Limb (tissue), 2 donors: ENCODE data around the gene GPR158.

ENCODE experiments used
- DNase-seq, 2 donors: peaks; one replicate each; pipeline ENCODE4 v3.0.0-alpha.2; 2016; ENCODE audit errors: extremely low spot score in 2 of 2

GPR158 gene

DNA sequence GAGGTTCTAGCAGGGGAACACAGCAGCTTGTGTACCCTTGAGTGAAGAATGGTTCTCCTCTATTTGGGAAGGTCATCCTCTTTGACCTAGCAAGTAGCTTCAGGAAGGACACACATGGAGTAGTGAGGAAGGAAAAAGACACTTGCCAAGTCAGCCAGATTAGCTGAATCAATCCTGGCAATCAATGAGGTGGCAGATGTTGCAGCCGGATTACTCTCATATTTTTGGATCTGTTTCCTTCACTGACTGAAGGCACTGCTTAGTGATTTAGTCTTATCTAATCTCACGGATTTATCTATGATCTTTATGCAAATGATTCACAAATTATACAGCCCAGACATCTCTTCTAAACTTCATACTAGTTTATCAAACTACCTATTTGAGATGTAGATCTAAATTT lies 218.8 kb downstream of the GPR158 start:
- DNase-seq: no peak

DNA sequence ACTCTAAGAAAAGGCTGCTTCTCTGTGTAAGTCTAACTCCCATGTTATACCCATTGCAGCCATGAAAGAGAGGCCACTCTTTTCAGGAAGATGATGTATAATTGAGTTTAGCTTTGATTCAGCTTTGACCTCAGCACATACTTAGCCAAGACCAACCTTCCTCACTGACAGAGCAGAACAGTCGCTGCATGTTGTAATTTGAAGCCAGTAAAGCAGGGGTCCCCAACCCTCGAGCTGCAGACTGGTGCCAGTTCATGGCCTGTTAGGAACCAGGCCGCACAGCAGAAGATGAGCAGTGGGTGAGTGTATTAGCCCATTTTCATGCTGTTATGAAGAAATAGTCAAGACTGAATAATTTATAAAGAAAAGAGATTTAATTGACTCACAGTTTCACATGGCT lies 223.9 kb downstream of the GPR158 start:
- no peak for DNase-seq

DNA sequence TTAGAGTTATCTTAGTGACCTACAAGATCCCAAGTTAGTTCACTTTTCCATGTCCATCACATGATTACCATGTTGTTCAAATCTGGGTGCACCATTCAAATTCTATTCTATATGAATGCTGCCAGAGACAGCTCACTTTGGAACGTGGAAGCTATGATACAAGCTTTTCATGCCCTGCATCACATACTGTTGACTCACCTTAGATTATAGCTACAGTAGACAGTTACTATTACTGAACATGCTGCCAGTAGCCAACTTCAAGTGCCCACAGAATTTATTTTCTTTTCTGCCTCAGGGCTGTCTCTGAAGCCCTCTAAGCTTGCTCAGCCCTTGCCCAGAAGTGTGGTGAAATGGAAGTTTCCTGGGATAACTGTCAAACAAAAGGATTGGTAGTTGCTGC lies 231.1 kb downstream of the GPR158 start:
- DNase-seq: no peak

DNA sequence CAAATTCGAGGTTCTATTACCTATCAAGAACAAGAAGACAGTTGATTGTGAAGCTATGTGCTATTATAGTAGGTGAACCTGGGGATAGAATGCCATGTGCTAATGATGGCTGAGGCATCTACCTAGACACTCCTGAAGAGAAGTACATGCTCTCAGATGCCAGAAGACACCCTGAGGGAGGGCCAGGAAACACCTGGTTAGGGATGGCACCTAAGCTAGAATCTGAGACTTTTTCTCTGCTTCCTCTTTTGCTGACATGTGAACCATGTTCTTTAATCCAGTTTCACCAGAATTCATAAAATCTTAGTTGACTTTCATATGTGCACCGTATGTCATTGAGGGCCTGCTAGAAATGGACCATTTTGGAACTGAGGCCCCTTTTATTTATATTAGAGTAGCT lies 242.8 kb downstream of the GPR158 start:
- no peak for DNase-seq

DNA sequence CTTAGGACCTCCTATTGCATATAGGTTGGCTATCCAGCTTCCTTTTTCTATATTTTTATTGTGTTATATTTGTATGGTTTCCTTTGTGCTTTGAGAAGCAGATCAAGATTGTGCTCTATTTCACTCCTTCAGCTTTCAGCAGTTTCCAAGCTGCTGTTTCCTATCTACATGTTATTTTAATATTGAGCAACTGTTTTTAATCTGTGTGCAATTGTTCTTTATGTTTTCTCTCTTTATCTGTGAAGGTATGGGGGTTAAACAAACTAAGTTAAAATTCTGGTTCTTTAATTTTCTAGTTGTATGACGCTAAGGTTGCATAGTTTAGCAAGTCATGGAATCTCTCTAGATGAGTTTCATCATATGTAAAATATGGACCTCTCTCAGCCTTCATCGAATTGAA lies 251.0 kb downstream of the GPR158 start:
- DNase-seq: no peak

DNA sequence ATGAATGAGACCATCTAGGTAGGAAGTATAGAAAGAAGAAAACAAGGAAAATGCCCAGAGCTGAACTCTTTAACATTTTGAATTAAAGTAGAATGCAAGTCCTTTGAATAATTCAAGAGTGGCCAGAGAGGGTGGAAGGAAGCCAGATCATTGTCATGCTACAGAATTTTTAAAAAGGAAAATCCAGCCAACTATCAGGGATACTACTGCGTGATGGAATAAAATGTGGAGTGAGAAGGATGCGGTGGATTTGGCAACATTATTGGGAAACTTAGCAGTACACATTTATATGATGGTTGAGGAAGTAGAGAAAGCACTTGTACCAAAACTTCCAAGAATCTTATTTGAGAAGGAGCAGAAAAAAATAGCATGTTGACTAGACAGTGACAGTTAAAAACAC lies 261.6 kb downstream of the GPR158 start:
- DNase-seq: no peak

DNA sequence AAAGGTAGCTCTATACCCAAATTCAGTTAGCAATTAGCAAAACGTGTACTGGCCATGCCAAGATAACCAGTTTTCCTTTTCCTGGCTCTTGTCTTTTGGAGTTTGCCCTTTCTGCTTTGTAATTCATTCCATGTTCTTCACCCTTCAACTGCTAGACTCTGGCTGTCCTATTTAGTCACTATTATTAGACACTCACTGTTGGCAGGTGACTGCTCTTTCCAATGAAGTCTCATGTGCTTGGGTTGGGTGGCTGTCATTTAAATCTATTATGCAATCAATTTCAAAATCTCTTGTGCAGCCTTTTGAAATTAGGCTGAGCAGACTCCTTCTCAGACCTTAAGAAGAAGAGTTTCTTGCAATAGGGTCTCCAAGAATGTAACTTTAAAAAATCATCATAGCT lies 266.5 kb downstream of the GPR158 start:
- no peak for DNase-seq

DNA sequence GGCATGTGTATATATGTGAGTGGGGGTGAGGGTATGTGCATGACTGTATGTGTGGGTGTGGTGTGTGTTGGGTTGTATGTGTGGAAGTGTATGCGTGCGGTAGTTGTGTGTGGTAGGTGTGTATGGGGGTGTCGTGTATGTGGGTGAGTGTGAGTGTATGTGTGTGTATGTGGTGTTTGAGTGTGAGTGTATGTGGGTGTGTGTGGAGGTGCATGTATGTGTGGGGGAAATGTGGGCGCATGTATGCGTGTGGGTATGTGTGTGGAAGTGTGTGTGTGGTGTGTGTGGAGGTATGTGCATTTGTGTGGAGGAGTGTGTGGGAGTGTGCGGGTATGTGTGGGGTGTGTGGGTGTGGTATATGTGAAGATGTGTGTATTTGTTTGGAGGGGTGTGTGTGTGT lies 269.5 kb downstream of the GPR158 start:
- DNase-seq: no peak

DNA sequence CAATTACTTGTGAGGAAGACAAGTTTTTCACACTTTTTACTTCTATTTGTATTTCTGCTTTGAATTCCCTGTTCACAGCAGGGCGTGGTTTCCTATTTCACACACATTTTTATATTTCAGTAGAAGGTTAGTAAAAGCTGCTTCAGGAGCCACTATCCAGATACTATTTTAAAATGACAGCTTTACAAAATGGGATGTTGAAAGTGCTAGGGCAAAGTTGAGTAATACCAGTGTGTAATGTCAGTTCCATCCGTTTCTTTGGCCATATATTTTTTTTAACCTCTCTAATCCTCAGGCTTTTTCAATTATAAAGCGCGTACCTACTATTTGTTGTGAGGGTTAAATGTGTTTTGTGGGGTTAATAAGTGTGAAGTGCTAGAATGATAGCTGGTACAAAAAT lies 276.6 kb downstream of the GPR158 start:
- DNase-seq: no peak

DNA sequence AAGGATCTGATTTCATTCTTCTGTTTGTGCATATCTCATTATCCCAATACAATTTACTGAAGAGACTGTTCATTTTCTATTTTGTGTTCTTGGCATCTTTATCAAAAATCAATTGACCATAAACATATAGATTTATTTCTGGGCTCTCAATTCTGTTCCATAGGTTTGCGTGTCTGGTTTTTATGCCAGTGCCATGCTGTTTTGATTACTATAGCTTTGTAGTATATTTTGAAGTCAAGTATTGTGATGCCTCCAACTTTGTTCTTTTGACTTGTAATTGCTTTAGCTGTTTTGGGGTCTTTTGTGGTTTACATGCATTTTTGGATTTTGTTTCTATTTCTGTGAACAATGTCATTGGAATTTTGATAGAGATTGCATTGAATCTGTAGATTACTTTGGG lies 278.8 kb downstream of the GPR158 start:
- DNase-seq: no peak

DNA sequence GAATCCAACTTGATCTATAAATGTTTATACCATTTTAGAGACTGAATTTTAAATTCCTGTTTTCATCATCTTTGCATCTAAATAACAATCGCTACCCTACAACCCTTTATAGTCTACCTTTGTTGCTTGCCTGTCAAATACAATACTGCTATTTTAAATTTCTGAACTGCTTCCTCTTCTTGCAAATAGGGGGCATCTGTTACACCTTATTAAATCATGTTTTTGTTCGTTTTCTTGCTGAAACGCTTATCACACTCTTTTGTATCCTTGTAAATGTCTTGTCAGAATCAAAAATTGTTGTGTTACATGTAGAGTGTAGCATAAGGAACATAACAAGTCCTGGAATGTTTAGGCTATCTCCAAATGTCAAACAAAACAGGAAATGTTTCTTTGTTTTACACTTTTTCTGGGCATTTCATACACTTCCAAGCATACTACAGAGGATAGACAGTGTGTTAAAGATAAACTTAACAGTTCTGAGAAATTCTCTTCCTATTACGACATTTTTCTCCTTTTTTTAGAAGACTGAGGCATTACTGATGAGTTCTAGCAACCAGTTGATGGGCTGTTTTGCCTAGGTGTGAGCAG lies 281.3 kb downstream of the GPR158 start:
- DNase-seq: no peak

DNA sequence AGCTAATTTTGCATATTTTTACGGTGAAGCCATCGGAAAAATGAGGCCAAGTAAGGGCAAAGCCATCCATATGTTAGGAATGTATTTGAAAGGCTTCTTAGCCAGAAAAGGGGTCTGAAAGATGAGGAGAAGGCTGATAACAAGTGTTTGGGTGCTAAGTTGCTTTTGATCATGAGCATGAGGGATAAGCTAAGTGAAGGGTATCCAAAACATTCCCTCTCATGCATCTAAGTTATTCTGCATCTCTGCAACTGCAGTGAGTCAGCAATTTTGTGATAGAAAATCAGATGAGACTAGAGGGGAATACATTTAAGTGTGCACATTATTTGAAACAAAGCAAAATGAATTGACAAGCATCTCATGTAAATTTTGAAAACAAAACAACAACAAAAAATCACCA lies 282.8 kb downstream of the GPR158 start:
- no peak for DNase-seq

DNA sequence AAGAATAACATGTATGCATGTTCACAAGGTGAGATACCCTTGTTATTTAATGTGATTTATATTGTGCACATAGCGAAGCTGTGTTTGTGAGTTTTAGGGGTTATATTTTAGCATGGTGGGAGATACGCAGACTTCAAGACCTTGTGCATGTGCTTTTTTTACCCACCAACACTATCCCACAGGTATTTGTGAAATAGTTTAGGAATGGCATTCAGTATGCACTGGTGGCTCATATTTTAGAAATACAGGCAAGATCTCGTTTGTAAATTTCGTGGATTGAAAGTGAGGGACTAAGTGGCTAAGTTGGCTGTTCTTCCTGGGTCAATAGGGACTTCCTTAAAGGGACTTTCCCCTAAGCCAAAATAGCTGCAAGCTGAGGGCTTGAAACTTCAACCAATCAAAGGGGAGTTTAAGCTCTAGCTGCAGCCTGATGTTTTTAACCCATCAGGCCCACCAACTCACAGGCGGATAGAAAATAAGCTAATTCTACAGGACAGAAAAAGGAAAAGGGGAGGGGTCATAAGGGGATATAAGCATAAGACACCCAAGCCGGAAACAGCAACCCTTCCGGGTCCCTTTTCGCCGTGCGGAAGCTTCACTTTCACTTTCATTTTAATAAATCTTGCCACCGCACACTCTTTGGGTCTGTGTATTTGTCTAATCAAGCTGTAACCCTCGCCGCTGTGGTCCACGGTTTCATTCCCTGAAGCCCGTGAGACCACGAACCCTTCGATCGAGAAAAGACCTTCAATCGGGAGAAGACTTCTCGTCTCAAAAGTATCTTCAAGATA lies 291.0 kb downstream of the GPR158 start:
- no peak for DNase-seq

DNA sequence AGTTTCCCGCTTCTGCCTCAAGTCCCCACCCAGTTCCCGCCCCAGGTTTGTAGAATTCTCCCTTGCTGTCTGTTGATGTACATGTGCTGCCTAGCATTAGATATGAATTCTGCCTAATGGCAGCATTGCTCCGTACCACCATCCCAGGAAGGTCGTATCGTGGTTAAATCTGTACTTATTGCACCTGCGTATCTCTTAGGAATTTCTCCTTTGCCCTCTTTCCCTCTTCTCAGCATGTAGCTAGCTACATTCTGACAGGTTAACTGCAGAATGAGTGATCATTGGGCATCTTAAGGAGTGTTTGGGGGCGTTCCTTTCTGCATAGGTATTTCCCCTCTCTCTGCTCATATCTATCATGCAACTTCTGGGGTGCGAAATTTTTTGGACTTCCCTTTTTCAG lies 293.1 kb downstream of the GPR158 start:
- no peak for DNase-seq

DNA sequence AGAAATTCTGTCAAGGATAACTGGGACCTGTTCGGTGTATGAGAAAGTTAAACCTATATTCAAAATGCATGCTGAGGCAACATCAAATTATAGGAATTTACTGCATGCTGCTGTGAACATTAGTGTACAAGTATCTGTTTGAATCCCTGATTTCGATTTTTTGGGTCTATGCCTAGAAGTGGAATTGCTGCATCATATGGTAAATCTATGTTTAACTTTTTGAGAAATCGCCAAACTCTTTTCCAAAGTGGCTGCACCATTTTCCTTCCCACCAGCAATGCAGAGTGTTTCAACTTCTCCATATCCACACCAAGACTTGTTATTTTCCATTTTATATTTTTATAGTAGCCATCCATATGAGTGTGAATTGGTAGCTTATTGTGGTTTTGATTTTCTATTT lies 306.7 kb downstream of the GPR158 start:
- no peak for DNase-seq

DNA sequence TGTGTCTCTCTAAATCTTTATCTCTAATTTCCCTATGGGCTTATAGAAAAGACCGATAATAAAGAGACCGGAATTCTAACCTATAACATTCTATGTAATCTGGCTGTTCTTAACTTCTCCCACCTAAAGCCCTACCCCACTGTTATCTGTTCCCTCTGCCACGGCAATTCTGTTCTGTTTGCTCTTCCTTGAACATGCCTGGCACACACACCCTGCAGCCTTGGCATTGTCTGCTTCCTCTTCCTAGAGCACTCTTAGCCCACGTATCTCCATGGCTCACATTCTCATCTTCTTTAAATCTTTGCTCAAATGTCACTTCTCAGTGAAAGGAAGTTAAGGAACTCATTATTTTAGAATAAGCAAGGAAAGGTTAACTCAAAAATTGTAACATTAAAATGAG lies 309.2 kb downstream of the GPR158 start:
- no peak for DNase-seq

DNA sequence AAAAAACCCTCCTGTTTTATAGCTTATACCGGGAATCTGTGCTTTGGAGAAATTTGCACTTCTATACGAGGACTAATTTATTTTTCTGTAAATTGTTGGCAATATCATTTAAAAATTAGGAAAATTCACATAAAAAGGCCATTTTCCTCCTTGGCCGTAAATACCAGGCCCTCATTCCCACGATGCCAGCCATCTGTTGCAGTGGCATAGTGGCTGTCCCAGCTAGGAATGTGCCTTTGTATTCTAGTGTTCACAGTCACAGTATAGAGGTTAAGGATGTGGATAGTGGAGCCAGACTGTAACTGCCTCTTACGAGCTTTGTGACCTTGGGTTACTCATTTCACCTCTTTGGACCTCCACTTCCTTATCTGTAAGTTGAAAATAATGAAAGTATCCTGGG lies 312.5 kb downstream of the GPR158 start:
- DNase-seq: no peak

DNA sequence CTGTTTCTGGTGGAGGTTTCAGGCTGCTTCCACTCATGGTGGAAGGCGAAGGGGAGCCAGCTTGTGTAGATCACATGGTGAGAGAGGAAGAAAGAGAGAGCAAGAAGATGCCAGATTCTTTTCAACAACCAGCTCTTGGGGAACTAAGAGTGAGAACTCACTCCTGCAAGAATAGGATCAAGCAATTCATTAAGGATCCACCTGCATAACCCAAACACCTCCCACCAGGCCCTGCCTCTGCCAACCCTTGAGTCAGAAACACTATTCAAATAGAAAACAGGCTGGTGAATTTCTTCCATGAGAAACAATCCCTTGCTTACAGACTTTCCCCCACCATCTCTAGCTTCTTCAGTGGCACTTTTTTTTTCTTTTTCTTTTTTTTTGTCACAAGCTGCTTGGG lies 317.2 kb downstream of the GPR158 start:
- DNase-seq: no peak

DNA sequence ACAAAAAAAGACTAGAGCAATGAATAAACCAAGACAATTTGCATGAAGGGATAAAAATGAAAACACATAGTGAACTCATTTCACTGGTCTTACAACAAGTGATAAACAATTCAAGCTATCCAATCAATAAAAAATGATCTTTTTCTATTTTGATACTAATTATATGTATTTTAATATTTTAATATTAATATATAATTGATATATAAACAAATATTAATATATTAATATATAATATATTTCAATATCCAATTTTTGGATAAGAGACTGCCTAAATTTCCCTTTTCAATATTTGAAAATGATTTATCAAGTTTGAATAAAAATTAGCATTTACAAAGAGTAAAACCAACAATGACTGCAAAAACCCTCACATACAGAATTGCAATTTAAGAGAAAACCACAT lies 317.9 kb downstream of the GPR158 start:
- no peak for DNase-seq

DNA sequence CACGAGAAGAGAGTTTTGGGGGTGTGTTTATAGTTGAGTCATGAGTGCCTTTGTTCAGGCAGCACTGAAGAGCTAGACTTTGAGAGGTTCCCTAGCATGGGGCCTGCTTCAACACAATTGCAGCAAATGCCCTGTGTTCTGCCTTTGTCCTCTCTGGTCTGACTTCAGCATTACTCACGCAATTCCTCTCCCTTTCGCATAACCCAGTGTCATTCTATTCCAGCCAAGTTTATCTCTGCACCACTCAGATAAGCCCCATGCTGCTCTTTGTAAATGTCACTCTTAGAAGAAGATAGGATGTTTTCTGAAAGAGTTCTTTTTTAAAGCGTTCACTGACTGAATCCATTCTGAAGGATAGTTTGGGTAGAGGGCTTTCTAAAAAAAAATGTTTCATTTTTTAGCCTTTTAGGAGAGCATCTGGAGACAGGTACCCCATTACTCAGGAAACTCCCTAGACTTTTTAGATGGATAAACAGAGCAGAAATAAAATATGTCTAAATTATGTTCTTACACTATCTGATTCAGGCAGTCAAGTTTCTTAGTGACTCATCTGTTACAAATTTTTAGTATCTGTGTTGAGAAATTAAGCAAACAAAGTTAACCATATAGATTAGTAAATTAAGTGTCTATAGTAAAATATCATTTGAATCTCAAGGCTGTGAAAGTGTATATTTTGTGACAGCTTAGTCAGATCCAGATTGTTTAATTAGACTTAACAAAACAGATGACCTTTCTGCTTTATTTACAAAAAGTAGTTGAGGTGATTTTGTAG lies 318.5 kb downstream of the GPR158 start:
- DNase-seq: no peak

DNA sequence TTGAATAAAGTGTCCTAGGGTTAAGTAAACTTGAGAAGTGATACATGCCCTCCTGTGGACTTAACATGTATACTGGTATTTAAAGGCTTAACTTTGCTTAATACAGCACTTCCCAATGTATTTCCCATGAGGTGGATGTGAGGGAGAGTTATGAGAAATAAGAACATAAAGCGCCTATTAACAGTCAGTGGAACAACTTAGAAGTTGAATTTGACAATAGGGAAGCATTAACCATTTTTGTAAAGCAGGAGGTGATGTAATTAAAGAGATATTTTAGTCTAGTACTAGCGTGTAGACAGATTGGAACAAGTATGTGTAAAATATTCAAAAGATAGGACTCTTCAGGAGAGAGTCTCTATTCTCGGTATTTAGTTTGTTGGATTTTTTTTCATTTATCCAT lies 322.4 kb downstream of the GPR158 start:
- DNase-seq: no peak

DNA sequence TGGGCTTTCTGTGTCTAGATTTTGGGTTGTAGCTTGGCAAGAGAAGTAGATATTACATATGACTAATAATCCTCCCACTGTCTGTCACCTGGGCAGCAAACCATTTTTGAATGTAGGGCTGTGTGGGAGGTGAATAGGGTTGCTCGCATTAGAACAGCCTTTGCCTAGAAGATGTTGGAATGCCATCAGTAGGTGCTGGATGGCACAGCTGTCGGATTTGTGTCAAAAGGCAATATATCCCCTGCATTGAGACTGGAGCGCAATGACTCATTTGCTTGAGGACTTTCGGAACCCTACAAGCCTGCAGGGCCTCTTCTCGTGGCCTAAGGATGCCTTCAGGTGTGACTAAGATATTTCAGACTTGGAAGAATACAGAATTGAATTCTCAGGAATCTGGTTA lies 323.8 kb downstream of the GPR158 start:
- no peak for DNase-seq

DNA sequence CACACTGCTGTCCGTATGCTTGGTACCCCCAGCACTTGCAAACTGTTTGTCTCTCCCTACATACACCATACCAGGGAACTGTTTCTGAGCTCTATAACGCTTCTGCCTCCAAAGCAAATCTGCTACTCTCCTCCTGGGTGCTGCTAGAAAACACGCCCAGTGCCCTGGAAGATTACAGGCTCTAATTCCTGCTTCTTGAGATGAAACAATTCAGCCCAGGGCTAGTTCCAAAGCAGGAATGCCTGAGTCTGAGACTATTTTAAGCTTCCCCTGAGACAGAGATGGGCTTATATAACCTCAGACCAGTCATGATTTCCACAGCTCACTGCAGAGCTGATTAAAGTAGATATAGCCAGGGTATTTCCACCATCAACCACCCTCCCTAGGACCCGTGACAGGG lies 327.1 kb downstream of the GPR158 start:
- DNase-seq: no peak
